Thyroid gland (tissue), 4 donors: Measurements from ENCODE around the gene JHY. TPM values are rescaled to one million over a fixed set of nuclear protein-coding genes. Genes with fewer than 3 reads are reported as not detected.

ENCODE experiments used
- DNase-seq, 2 donors: peaks; one replicate each; pipeline ENCODE4 v3.0.0-alpha.2; 2019
- H3K27ac ChIP-seq, 3 donors: fragments of 200-600 bp; sonication (generic); 1 replicate in 2 of 3; 2 replicates in 1 of 3; pipeline ENCODE4 v1.5.1; 2016 to 2019; ENCODE audit warnings: mild to moderate bottlenecking in 1 of 3, moderate library complexity in 1 of 3
- H3K27me3 ChIP-seq: fragments of 200-600 bp; sonication (generic); one replicate; pipeline ENCODE4 v1.5.1; 2019
- H3K36me3 ChIP-seq, 2 donors: fragments of 200-600 bp; sonication (generic); one replicate each; pipeline ENCODE4 v1.5.1; 2016 to 2019
- H3K4me1 ChIP-seq, 2 donors: fragments of 200-600 bp; sonication (generic); one replicate each; pipeline ENCODE4 v1.5.1; 2017 to 2019
- H3K4me3 ChIP-seq, 3 donors: fragments of 200-600 bp; sonication (generic); replicated peaks in 1 of 3; 1 replicate in 2 of 3; 2 replicates in 1 of 3; pipeline ENCODE4 v1.5.1; 2016; ENCODE audit warnings: mild to moderate bottlenecking in 1 of 3
- H3K9me3 ChIP-seq: fragments of 200-600 bp; sonication (generic); one replicate; pipeline ENCODE4 v1.5.1; 2017
- CTCF ChIP-seq, 6 experiments: fragments of 200-600 bp in 3 of 6; fragments of 450-650 bp in 3 of 6; sonication (generic) in 3 of 6; IDR thresholded peaks; one replicate each; pipeline ENCODE4 v1.5.1; 2016 to 2019; ENCODE audit warnings: antibody characterized with exemption in 6 of 6, mild to moderate bottlenecking in 2 of 6, inconsistent platforms in 1 of 6, moderate library complexity in 1 of 6
- POLR2A ChIP-seq, 2 donors: fragments of 450-650 bp; IDR thresholded peaks; one replicate each; pipeline ENCODE4 v1.6.1; 2017; ENCODE audit warnings: antibody characterized with exemption in 2 of 2, mild to moderate bottlenecking in 2 of 2, moderate library complexity in 1 of 2
- WGBS, 2 donors: methylation state at CpG; one replicate each; pipeline ENCODE4 v1.1.5; 2017; 5-methylcytosine and 5-hydroxymethylcytosine counted together
- intact Hi-C: fragments of 100-400 bp; cut with DNase I; formaldehyde crosslinking; loops from one replicate; pipeline ENCODE4 v1.15.1; 2023
- total RNA-seq, 4 donors: library from RNA; depleted of rRNA; stranded (reverse); fragments of >200 nt; gene quantifications; one replicate each; pipeline ENCODE4 v1.2.3, GENCODE V29; 2016

Gene JHY
- total RNA-seq, 4 donors from 2014 or later = 5.8 to 11.8 (median 8.9) TPM

- peaks cover 44% of the 10 kb centered on the region for H3K27me3 ChIP-seq
- 7 to 8% methylated on average over 27 to 34 of the region's 50 CpGs for WGBS, 2 donors
- H3K9me3 ChIP-seq = no peaks in the 10 kb centered on the region
- H3K4me3 ChIP-seq = no peak overlapping the region
- intact Hi-C loops = no loop called here
- no peak overlapping the region for H3K27ac ChIP-seq
- DNase-seq = no peak
- no peak for TF ChIP-seq POLR2A (IDR thresholded peaks at IDR 0.05)
- no peak for TF ChIP-seq CTCF (IDR thresholded peaks at IDR 0.05)
- no peaks in the 10 kb centered on the region for H3K36me3 ChIP-seq
- peaks cover 10 to 15% of the 10 kb centered on the region in 2 donors for H3K4me1 ChIP-seq
These were observed 95.1 kb downstream of the JHY start for GRCh38 chr11:122977470-122978298.

GRCh38 chr11:122978299-122978620 is 95.7 kb downstream of the JHY start:
- Histone ChIP-seq H3K27me3 (peaks cover 44% of the 10 kb centered on the region), H3K9me3 (no peaks in the 10 kb centered on the region), H3K4me3 (no peak overlapping the region), H3K27ac (no peak overlapping the region), H3K4me1 (peaks cover 10 to 15% of the 10 kb centered on the region in 2 donors), H3K36me3 (no peaks in the 10 kb centered on the region)
- intact Hi-C loops = no loop called here
- TF ChIP-seq CTCF (IDR thresholded peaks at IDR 0.05) (no peak), POLR2A (IDR thresholded peaks at IDR 0.05) (no peak)
- 12 to 19% methylated on average over 7 of the region's 7 CpGs for WGBS, 2 donors
- DNase-seq = no peak

GRCh38 chr11:122979103-122979814 is 96.7 kb downstream of the JHY start:
- intact Hi-C loops = no loop called here

GRCh38 chr11:122979815-122980595 is 97.4 kb downstream of the JHY start:
- intact Hi-C loops = no loop called here
- 3 to 4% methylated on average over 27 of the region's 27 CpGs for WGBS, 2 donors
- H3K4me1 ChIP-seq = peaks cover 17 to 31% of the 10 kb centered on the region in 2 donors

More at GRCh38 chr11:122979103-122979814, 96.7 kb downstream of the JHY start:
- DNase-seq = no peak
- Histone ChIP-seq H3K36me3 (no peaks in the 10 kb centered on the region), H3K9me3 (no peaks in the 10 kb centered on the region), H3K4me1 (peaks cover 17 to 23% of the 10 kb centered on the region in 2 donors), H3K27ac (no peak overlapping the region), H3K27me3 (peaks cover 44% of the 10 kb centered on the region), H3K4me3 (no peak overlapping the region)
- 6 to 7% methylated on average over 30 to 34 of the region's 44 CpGs for WGBS, 2 donors
- TF ChIP-seq CTCF (IDR thresholded peaks at IDR 0.05) (no peak), POLR2A (IDR thresholded peaks at IDR 0.05) (no peak)

More at GRCh38 chr11:122979815-122980595, 97.4 kb downstream of the JHY start:
- no peak overlapping the region for H3K27ac ChIP-seq
- H3K27me3 ChIP-seq = peaks cover 50% of the 10 kb centered on the region
- no peaks in the 10 kb centered on the region for H3K9me3 ChIP-seq
- no peak overlapping the region for H3K4me3 ChIP-seq
- TF ChIP-seq CTCF (IDR thresholded peaks at IDR 0.05) (no peak), POLR2A (IDR thresholded peaks at IDR 0.05) (no peak)
- H3K36me3 ChIP-seq = no peaks in the 10 kb centered on the region
- DNase-seq = no peak
